ENCODE measurements around the gene GLB1L2. TPM values are rescaled to one million over a fixed set of nuclear protein-coding genes. Genes with fewer than 3 reads are reported as not detected.

GLB1L2 gene
- total RNA-seq, 4 donors from 2014 or later: 4.2 to 21.6 (median 12.4) TPM

DNA sequence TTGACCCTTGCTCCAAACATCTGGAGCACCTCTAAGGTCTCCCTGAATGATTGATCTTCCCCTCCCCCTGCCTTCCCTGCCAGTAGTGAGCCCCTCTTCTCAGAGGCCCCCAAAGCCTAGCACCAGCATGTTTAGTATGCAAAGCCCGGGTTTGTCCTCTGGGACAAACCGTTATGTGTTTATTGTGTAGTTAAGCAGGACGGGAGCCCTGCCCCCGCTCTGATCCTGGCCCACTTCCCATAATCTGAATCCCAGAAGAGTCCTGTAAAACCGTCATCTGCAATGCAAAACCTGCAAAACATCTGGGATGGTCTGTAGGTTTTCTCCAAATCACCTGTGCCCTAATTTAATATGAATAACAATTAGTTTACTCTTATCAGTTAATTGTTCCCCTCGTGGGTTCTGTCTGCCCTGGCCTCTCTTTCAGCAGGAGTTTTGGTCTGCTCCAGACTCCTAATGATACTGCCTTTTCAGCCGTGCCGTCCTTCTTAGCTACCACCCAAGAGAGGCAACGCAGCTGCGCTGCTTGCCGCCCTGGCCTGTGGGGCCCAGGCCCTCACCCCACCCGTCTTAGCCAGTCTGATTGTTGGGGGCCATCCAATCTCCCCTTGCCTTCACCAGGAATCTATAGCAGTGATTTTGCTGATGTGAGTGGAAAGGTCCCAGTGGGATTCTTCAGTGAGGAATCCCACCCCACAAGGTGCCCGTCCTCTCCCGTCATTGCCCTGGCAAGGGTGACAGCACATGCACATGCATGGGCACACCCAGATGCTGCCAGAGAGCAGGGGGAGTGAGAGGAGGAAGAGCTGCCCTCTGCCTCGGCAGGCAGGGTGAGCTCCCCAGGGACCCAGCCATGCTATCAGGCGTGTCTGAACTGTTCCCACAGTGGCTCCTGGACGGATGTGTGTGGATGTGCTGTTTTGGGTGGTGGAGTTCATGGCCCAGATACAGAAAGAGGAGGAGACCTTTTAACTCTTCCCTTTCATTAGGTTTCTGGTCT lies 83.3 kb downstream of the GLB1L2 start:
- TF ChIP-seq, protein P1, sequence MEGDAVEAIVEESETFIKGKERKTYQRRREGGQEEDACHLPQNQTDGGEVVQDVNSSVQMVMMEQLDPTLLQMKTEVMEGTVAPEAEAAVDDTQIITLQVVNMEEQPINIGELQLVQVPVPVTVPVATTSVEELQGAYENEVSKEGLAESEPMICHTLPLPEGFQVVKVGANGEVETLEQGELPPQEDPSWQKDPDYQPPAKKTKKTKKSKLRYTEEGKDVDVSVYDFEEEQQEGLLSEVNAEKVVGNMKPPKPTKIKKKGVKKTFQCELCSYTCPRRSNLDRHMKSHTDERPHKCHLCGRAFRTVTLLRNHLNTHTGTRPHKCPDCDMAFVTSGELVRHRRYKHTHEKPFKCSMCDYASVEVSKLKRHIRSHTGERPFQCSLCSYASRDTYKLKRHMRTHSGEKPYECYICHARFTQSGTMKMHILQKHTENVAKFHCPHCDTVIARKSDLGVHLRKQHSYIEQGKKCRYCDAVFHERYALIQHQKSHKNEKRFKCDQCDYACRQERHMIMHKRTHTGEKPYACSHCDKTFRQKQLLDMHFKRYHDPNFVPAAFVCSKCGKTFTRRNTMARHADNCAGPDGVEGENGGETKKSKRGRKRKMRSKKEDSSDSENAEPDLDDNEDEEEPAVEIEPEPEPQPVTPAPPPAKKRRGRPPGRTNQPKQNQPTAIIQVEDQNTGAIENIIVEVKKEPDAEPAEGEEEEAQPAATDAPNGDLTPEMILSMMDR (IDR thresholded peaks at IDR 0.05): no peak
- TF ChIP-seq POLR2A (IDR thresholded peaks at IDR 0.05): no peak
- H3K27me3 ChIP-seq: peaks cover 0 to 23% of the 10 kb centered on the region in 2 donors
- peaks cover 0 to 16% (median 3%) of the 10 kb centered on the region in 4 donors for H3K4me1 ChIP-seq
- no peaks in the 10 kb centered on the region for H3K36me3 ChIP-seq
- DNase-seq: peak in 1 of 3 donors; percentile 29
- H3K4me3 ChIP-seq: no peak overlapping the region
- no peaks in the 10 kb centered on the region for H3K9me3 ChIP-seq
- H3K27ac ChIP-seq: no peak overlapping the region

DNA sequence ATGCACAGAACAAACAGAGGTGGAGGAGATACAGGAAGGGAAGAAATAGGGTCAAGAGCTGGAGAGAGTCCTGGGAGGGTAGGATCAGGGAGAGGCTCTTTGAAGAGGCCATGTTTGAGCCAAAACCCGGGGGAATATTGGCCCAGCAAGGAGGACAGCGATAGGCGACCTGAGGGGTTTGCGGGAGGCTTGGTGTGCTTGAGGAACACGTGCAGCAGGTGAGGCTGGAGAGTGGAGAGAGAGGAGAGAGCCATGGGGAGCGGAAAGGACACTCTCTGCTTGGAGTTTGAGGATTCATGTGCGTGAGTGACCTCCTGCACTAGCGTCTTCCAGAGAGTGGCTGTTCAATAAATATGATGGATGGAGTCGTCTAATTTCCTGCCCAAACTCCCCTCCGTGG lies 84.9 kb downstream of the GLB1L2 start:
- no peak for DNase-seq
- peaks cover 0 to 7% of the 10 kb centered on the region in 2 donors for H3K27me3 ChIP-seq
- TF ChIP-seq POLR2A (IDR thresholded peaks at IDR 0.05): no peak
- TF ChIP-seq, protein P1 (IDR thresholded peaks at IDR 0.05): no peak
- no peaks in the 10 kb centered on the region for H3K9me3 ChIP-seq
- no peak overlapping the region for H3K27ac ChIP-seq
- no peak overlapping the region for H3K4me3 ChIP-seq
- no peaks in the 10 kb centered on the region for H3K36me3 ChIP-seq
- peaks cover 0 to 6% (median 0%) of the 10 kb centered on the region in 4 donors for H3K4me1 ChIP-seq

DNA sequence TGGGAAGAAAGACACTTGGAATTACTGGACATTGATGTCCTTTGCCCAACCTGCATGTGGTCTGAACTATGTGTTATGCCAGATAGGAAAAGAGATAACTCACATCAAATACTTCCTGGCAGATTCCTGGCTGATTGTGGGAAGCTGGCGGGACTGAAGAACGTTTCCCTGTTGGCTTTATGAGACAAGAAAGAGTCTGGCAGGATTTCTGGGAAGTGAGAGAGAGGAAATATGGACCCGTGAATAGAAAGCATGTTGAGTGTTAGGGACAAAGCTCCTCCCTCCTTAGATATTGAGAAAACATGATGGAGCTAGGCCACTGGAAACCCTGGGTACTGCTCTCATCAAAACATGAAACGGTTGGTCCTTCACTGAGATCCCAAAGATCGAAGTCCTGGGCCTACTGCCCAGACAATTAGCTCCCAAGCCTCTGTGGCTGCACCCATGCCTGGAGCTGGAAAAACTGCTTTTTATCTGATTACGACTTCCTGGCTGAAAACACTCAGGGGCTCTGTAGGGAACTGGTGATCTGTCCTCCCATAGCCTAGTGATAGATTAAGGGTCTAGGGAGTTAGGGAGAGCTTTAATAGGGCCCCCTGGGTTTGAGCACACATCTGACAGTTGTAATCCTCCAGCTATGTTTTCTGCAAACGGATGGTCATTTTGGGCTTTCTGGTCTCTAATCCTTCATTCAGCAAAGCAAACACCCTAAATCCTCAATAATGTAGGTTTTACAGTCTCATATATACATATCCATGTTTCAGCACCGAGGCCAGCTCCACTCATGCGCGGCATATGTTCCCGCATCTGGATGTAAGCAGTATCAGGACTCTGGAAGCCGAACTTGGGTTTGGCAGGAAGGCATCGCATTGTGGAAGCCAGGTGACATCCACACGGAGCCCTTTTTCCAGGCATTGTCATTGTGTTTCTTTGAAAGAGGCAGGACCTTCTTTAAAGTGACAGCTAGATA lies 86.4 kb downstream of the GLB1L2 start:
- no peaks in the 10 kb centered on the region for H3K27me3 ChIP-seq
- DNase-seq: no peak
- TF ChIP-seq, protein P1 (IDR thresholded peaks at IDR 0.05): no peak
- TF ChIP-seq POLR2A (IDR thresholded peaks at IDR 0.05): no peak
- no peaks in the 10 kb centered on the region for H3K4me1 ChIP-seq
- H3K4me3 ChIP-seq: no peak overlapping the region
- no peaks in the 10 kb centered on the region for H3K36me3 ChIP-seq
- H3K27ac ChIP-seq: no peak overlapping the region
- no peaks in the 10 kb centered on the region for H3K9me3 ChIP-seq

DNA sequence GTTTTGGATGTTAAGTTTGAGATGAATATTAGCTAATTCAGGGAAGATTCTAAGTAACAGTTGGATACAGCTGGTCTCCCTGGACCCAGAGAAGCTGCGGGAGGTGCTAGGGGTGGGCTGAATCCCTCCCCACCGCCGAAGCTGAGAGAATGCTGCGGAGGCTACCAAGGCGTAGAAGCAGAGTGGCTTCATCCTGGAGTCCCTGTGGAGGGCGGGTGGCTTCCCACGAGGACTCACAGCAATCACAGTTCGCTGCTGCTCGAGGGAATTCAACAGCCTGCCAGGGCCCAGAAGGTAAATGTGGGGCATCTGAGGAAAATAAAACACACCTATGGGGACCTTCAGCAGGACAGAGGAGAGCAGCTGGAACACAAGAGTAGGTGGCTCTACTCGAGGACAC lies 91.3 kb downstream of the GLB1L2 start:
- no peak for DNase-seq
- Histone ChIP-seq H3K4me1 (no peaks in the 10 kb centered on the region), H3K27ac (no peak overlapping the region), H3K27me3 (no peaks in the 10 kb centered on the region), H3K4me3 (no peak overlapping the region), H3K36me3 (no peaks in the 10 kb centered on the region), H3K9me3 (no peaks in the 10 kb centered on the region)
- no peak for TF ChIP-seq POLR2A (IDR thresholded peaks at IDR 0.05)
- TF ChIP-seq, protein P1 (IDR thresholded peaks at IDR 0.05): no peak

DNA sequence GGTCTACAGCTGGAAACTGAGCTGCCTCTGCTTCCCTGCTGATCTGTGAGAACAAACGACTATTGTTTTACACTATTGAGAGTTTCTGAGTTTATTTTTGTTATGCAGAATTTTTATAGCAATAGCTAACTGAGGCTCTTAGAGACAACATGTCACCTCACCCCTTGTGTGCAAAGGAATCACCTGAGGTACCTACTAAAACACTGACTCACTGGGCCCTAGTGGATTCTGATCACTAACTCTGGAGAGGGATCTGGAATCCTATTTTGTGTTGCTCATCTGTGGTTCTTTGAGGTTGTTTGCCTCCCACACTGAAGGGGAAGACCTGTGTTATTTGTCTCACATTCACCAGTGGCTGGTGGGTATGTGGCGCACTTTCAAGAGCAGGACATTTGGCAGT lies 93.6 kb downstream of the GLB1L2 start:
- H3K9me3 ChIP-seq: no peaks in the 10 kb centered on the region
- H3K27ac ChIP-seq: no peak overlapping the region
- DNase-seq: no peak
- no peaks in the 10 kb centered on the region for H3K27me3 ChIP-seq
- no peaks in the 10 kb centered on the region for H3K36me3 ChIP-seq
- no peak overlapping the region for H3K4me3 ChIP-seq
- TF ChIP-seq, protein P1 (IDR thresholded peaks at IDR 0.05): no peak
- TF ChIP-seq POLR2A (IDR thresholded peaks at IDR 0.05): no peak
- H3K4me1 ChIP-seq: no peaks in the 10 kb centered on the region

Measured in Peyer's patch (tissue), 4 donors.